ENCODE results near the gene TNNC1.

Gene TNNC1

DNA sequence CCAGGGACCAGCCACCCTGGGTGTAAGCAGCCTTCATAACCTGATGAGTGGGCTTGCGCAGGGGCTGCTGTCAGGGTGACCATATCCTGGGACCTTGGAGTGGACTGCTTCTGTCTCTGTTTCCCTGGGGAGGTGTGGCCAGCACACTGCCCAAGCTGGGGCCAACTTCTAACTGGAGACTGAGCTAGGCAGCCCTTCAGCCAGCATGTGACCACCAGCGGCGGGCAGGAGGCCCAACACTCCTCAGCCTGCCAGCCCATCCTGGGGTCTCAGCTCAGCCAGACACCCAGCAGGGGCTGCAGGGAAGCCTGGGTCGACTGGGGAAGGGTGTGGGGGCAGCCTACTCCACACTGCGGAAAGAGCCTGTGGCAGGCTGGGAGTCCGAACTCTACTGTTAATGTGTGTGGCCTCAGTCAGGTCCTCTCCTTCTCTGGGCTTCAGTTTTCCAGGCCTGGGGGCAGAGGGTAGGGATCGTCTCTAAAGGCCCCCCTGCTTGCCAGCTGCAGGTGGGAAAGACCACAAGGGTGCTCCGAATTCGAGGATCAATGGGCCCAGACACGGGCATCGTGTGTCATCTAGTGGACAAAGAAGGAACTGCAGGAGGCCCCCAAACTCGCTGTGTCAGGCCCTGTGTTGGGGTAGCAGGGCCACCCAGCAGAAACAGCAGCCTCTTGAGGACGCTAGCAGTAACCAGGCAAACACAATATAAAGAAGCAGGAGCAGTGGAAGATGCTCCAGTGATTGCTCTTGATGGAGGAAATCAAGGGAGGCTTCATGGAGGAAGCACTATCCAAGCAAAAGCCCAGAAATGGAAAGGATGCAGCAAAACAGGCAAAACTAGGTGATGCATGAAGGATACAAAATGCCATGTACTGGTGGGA lies 7.0 kb downstream of the TNNC1 start:
- H3K4me3 ChIP-seq (ENCODE audit: low read depth, low read length): no peak overlapping the region
- no peak for DNase-seq (ENCODE audit: low read depth)

DNA sequence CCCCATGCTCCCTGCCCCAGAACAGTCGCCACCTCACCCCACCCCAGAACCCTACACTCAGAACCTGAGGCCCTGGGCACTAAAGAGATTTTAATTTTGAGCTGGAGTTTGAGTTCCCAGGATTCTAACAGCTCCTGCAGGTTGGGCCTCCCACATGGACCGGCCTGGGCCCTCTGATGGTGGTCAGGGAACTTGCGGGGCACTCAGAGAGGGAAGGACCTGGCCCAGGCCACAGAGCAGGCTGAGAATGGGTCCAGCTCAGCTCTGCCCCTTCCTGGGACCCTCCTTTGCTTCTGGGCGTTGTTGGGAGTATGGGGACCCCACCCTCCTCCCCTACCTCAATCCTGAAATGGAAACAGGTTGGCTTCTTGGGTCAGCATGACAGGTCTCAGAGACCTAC lies 7.8 kb downstream of the TNNC1 start:
- no peak for DNase-seq (ENCODE audit: low read depth)
- no peak overlapping the region for H3K4me3 ChIP-seq (ENCODE audit: low read depth, low read length)

DNA sequence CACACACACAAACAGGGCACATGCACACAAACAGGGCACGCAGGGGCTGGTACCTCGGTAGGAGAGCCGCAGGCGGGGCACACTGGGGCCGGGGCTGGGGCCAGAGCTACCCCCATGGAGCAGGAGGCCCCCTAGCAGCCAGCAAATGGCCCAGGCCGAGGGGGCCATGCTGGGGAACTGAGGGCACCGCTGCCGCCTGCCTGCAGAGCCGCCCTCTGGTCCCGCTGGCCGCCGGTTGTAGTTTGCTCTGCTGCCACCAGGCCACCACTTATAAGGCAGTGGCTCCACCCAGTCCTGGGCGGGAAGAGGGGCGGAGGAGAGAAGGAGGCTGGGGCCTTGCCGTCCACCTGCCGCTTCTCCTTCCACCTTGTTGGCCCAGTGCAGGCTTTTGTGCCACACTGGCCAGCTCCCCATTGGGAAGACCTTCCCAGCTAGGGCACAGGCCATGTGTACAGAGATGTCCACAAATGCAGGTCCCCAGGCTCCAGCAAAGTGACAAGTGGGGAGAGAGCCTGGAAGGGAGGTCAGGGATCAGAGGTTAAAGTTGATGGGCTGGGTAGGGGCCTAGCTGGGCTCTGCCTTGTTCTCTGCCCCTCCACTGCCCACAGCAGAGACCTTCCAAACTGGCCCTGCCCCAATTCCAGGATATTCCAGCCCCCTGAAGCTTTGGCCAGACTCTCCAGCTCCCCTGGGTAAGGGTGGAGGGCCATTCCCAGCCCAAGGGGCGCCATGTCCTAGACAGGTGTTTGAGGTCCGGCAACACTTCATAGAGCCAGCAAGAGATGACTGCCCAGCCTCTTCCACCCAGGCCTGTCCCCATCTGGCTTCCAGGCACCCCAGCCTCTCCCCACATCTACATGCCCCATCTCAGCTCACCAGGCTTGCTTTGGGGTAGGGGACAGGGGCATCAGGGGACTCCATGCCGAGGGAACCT lies 8.7 kb downstream of the TNNC1 start, which contains the start of gene SEMA3G:
TSS of gene SEMA3G (minus strand) at position 244 of the 934 bp plus-strand sequence. CDS start at position 168, 76 bp downstream.
- no peak for DNase-seq (ENCODE audit: low read depth)
- no peak within 1 kb of the TSS for H3K4me3 ChIP-seq (ENCODE audit: low read depth, low read length)

DNA sequence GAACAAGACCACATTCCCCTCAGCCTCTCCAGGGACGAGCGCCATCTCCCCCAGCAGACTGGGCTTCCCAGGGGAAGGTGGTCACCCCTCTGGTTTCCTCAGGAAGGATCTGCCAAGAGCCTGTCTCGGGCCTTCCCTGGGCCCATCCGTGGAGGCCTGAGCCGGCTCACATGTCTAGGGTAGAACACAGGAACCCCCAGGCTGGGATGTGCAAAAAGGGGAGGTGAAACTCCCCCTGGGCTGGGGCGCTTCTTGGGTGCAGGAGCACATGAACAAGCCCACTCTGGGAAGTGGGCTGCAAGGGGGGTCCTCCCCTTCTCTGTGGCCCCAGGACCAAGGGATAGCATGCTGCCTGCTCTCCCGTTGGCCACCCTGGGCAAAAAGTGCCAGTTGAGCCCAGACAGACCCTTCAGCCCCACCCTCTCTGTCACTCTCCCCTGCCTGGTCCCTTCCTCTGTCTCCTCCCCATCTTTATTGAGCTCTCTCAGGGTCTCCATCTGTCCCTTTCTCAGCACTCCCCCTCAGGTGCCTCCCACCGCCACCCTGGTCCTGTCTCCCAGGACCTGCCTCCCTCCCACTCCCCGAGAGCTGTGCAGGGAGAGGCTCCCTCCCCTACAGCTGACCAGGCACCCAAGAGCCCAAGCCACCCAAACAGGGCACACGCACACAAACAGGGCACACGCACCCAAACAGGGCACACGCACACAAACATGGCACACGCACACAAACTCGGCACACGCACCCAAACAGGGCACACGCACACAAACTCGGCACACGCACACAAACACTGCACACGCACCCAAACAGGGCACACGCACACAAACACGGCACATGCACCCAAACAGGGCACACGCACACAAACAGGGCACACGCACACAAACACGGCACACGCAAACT lies 9.8 kb downstream of the TNNC1 start:
- H3K4me3 ChIP-seq (ENCODE audit: low read depth, low read length): no peak overlapping the region
- DNase-seq (ENCODE audit: low read depth): no peak

DNA sequence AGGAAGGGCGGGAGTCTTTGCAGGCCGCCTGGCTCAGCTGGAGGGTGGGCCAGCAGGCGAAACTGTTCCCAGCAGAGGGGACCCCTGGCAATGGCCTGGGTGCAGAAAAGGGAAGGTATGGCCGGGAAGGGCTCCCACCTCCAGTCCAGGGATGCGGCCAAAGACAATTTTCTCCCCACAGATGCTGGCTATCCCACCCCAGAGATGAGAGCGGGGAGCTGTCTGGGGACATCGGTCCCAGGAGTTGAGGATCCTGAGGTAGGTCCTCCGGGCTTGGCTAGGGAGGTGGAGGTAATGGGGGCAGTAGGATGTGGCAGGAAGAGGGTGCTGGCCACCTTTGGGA lies 10.6 kb downstream of the TNNC1 start:
- no peak overlapping the region for H3K4me3 ChIP-seq (ENCODE audit: low read depth, low read length)
- DNase-seq (ENCODE audit: low read depth): no peak

DNA sequence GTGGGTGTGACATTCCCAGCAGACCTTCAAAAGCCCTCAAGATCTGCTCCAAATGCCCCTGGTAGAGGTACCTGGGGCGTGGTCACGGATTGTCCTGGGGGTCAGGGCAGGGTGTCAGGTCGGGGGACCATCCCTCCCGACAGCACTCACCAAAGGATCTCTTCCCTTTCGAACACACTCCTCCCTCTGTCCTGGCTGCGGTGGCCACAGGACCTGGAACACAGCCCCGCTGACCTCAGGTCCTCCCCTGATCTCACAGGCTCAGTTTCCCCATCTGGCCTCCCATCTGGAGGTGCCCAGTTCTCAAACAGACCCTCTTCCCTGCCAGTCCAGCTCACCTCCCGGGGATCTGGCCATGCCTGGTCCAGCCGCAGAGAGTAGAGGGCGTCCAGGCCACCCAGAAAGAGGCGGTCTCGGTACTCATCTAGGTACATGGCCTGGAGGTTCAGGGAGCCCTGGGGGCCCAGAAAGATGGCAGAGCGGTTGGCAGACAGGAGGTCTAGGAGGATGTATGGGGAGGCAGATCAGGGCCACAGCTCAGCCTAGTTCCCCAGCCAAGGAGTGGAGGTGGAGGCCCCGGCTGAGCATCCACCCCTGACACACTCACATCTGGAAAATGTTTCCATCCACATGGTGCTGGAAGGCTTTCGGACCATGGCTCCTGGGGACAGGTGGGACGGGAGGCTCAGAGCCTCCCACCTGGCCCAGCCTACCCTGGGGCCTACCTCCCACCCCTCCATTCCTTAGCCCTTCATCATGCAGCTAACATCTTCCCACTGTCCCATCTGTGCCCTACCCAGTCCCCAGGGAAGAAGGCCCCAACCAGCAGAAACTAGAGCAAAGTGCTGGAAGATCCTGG lies 11.2 kb downstream of the TNNC1 start:
- H3K4me3 ChIP-seq (ENCODE audit: low read depth, low read length): no peak overlapping the region
- DNase-seq (ENCODE audit: low read depth): no peak

DNA sequence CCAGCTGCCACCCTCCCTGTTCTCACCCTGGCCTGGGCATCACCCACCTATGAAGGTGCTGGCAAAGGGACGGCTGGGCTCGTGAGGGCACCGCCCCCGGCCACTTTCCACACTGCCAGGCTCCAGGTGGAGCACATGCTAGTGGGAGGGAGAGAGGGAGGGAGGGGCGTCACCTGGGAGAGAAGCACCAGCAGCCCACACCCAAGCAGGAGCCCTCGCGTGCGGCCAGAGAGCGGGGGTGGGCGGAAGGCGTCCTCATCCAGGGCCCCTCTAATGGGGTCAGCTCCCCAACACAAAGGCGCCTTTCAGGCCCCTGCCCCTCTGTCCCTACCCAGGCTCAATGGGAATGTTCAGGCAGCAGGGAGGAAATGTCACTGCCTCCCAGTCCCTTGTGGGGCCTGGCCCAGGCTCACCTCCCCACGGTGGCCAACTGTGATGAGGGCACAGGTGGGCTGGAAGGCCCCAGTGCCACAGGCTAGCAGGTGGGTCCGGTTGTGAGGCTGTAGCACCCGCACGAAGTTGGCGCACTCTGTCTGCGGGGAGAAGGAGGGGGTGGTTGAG lies 12.0 kb downstream of the TNNC1 start:
- no peak overlapping the region for H3K4me3 ChIP-seq (ENCODE audit: low read depth, low read length)
- DNase-seq (ENCODE audit: low read depth): no peak

DNA sequence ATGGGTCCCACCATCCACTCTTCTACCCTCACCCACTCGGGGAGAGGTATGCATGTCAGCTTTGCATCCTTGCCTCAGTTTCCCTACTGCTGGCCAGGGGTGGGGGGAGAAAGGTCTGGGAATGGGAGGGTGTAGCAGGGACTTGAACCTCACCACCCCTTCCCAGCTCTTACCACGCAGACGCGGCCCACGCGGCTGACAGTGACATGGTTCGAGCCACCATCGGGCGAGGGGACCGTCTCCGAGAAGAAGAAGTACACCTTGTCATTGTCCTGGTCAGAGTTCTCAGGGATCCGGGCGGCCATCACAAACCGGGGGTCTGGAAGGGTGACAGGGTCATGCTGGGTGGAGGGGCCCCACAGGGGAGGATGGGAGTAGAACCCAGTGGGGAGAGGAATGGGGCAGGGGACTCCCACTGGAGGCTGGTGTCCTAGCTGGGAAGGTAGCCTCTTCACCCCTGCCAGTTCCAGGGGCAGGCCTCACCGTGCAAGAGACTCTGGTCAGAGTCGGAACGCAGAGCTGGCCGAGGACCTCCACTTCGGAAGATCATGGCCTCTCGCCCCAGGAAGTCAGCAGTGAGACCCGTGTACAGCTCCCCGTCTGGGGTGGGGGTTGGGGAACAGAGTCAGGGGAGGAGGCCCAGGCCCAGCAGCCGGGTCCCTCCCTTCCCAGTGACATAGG lies 12.6 kb downstream of the TNNC1 start:
- no peak for DNase-seq (ENCODE audit: low read depth)
- no peak overlapping the region for H3K4me3 ChIP-seq (ENCODE audit: low read depth, low read length)

DNA sequence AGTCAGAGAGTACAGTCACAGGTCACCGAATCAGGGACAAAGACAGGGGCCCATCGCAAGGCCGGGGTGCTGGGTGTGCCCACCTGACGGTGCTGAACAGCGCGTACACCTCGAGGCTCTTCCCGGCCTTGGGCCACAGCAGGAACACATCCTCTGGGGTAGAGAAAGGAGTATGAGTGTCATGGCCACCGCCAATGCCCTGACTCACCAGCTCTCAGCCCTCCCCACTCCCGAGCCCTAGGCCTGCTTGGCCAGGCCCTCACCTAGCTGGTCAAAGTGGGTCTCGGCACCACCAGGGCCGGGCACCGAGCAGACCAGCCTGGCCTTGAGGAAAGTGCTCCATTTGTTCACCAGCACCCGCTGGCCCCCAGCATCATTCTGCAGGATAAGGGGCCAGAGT lies 13.2 kb downstream of the TNNC1 start:
- no peak for DNase-seq (ENCODE audit: low read depth)
- no peak overlapping the region for H3K4me3 ChIP-seq (ENCODE audit: low read depth, low read length)

DNA sequence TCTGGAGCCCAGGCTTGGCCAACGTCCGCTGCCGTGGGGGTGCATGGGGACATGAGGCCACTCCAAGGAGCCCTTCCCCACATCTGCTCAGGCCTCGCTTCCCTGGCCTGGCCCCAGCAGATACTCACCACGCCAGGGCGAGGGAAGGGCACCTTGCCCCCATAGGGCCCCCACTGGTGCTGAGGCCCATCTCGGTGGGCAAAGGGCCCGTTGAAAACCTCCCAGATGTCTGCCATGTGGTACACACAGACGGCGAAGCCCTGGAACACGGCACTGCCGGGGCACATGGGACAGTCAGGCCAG lies 13.6 kb downstream of the TNNC1 start:
- DNase-seq (ENCODE audit: low read depth): no peak
- H3K4me3 ChIP-seq (ENCODE audit: low read depth, low read length): no peak overlapping the region

DNA sequence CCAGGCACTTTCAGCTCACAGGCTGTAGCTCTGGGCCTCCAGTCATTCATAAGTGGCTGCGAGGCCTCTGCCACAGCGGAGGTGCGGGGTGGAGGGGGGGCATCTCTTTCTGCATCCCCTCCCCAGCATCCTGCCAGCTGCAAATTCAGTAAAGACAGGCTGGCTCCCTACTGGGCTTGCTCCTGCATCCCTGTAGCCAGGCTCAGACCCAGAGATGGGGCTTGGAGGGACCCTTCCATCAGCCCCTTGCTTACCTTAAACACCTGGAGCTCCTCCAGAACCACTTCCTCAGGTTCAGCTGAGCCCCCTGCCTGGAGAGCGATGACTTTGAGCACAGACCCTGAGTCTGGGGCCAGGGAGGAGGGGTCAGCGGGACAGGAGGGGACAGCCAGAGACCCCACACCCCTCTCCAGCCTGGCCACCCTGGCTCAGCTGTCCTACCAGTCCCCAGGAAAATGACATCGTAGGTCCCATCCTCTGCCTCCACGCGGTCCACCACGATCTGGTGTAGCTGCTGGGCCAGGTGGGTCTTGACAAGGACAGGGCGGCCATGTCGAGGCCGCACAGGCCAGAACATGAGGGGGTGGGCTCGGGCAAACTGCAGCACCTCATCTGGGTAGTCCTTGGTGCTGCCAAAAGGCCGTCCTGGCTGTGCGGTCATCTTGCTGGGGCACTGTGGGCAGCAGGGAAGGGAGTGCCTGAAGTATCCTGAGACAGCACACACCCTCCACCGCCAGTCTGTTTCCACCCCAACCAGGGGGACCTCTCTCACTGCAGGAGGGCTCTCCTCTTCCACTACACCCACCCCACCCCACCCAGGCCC lies 14.2 kb downstream of the TNNC1 start:
- no peak for DNase-seq (ENCODE audit: low read depth)
- H3K4me3 ChIP-seq (ENCODE audit: low read depth, low read length): no peak overlapping the region

DNA sequence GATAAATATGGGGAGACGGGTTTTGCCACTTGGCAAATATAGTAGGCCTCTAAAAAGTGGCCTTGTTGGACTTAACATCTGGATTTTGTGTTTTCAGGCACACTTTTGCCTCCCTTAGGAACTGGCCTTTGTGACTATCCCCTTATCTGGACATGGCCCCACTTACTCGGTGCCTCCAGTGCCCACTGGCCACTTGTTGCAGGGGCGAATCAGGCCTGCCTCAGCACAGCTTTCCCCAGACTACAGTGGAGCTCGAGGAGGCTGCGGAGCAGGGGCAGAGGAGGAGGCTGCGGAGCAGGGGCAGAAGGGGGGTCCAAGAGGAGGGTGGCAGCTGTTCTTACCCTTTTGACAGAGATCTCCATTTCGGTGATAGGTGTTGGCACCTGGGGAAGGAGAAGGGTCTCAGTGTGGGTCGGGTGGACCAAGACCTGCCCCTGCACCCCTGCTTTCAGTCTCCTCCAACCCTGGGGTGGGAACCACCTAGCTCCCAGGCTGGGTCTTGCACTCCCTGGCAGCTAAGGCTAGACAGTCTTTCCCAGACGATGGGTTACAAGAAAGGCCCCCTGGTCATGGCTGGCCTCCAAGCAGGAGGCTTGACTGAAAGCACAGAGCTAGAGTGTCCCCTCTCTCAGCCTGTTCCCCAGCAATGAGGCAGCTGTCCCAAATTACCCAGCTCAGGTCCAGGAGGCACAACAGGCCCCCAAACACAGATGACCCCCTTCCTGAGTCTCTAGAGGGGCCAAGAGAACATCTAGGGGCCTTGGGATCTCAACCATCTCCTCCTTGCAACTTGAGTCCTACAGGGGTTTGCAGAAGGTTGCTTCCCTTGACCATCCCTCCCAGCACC lies 15.0 kb downstream of the TNNC1 start:
- DNase-seq (ENCODE audit: low read depth): no peak
- no peak overlapping the region for H3K4me3 ChIP-seq (ENCODE audit: low read depth, low read length)

DNA sequence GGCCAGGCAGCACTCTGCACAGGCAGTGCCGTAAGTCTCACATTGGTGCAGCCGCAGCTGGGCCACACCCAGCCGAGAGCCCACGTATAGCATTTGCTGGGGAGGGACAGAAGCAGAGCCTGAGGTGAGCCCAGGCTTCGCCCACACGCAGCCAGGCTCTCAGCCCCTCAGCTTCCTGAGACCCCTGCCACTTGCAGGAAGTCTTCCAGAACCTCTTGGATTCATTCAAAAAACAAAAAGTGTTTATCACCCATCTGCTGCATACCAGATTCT lies 15.8 kb downstream of the TNNC1 start:
- no peak overlapping the region for H3K4me3 ChIP-seq (ENCODE audit: low read depth, low read length)
- no peak for DNase-seq (ENCODE audit: low read depth)

DNA sequence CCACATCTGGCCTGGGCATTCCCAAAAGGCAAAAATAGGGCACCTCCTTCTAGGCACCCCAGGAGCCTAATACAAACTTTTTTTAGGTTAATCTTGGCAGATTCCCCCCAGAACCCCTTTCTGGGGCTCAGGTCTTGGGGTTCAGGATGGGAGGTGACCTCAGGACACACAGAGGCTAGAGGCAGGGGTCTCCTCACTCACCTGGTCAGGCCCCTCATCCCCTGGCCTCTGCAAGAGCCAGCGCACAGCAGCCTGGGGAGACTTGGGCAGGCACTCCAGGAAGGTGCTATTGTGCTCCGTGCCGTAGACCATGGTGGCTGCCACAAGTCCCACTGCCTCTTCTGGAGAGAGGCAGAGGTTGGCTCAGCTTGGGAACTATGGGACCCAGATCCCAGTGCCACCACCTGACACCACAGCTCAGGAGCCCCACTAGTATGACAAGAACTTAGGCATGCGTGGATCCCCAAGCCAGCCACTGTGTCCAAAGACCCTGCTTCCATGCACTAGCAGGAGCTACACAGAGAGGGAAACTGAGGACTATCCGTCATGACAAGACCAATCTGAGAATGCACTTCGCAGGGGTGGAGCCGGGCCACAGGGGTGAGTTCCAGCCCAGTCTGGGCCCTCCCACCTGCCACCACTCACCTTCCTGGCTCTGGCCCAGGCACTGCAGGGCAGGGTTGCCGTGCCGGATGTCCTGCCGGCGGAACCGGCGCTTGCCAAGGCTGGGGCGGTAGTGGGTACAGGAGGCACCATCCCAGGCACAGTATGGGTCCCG lies 16.3 kb downstream of the TNNC1 start:
- DNase-seq (ENCODE audit: low read depth): no peak
- H3K4me3 ChIP-seq (ENCODE audit: low read depth, low read length): no peak overlapping the region

DNA sequence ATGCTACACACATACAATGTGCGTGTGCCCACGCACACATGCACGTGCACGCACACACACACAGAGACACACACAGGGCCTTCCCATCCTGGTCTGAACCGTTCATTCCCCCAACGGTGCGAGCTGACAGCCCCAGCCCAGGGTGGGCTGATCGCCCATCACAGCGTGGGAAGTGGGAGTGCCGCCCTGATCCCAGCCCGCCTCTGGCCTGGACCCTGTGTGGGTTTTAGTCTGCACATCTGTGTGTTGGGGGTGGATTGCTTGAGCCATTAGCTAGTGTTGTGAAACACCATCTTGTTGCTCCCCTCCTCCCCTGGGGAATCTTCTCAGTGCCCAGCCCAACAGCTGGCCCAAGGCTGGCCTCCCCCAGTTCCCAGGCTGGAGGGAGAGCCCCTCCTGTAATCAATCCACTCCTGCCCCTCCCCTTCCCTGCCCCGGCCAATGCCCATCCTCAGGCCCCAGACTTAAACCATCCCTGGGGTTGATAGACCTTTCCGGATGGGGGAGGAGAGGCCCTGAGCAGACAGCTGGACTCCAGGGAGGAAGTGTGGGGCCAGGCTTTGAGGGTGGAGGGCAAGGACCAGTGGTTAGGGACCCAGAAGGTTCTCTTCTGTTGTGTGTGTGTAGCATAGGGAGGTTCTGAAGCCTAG lies 17.2 kb downstream of the TNNC1 start:
- peak; percentile 76 for DNase-seq (ENCODE audit: low read depth)
- no peak overlapping the region for H3K4me3 ChIP-seq (ENCODE audit: low read depth, low read length)
